WERI-Rb-1 (cell line): Measurements from ENCODE around the gene ASIC4.

Experiments used
- DNase-seq: peaks from one replicate; pipeline ENCODE4 v3.0.0-alpha.2; 2020
- H3K27ac ChIP-seq: fragments of 250-450 bp; sonication (Bioruptor Pico); 2 replicates; pipeline ENCODE4 v1.5.1; 2020; ENCODE audit warnings: mild to moderate bottlenecking, moderate library complexity
- H3K27me3 ChIP-seq: fragments of 250-450 bp; sonication (Bioruptor Pico); 2 replicates; pipeline ENCODE4 v1.5.1; 2021; ENCODE audit warnings: mild to moderate bottlenecking, low read depth, moderate library complexity; ENCODE audit not compliant: insufficient read depth, severe bottlenecking
- H3K36me3 ChIP-seq: fragments of 250-450 bp; sonication (Bioruptor Pico); 2 replicates; pipeline ENCODE4 v1.5.1; 2020; ENCODE audit warnings: mild to moderate bottlenecking, moderate library complexity
- H3K4me3 ChIP-seq: 2 replicates; pipeline ENCODE4 v1.5.1; 2011; ENCODE audit warnings: low read depth, mild to moderate bottlenecking, control low read depth, low read length
- H3K9me3 ChIP-seq: fragments of 250-450 bp; sonication (Bioruptor Pico); 2 replicates; pipeline ENCODE4 v1.5.1; 2021; ENCODE audit warnings: mild to moderate bottlenecking, moderate library complexity; ENCODE audit not compliant: severe bottlenecking
- TF ChIP-seq, protein P1 (sequence below): IDR thresholded peaks from 2 replicates; pipeline ENCODE4 v1.5.1; 2011; ENCODE audit warnings: low read depth, mild to moderate bottlenecking, control low read depth, inconsistent platforms, low read length

The ASIC4 gene

GRCh38 chr2:219483451-219484342, 30.6 kb upstream of the ASIC4 start:
- Histone ChIP-seq H3K27me3 (no peaks in the 10 kb centered on the region), H3K4me3 (no peak overlapping the region), H3K27ac (no peak overlapping the region), H3K36me3 (no peaks in the 10 kb centered on the region), H3K9me3 (no peaks in the 10 kb centered on the region)
- TF ChIP-seq, protein P1, sequence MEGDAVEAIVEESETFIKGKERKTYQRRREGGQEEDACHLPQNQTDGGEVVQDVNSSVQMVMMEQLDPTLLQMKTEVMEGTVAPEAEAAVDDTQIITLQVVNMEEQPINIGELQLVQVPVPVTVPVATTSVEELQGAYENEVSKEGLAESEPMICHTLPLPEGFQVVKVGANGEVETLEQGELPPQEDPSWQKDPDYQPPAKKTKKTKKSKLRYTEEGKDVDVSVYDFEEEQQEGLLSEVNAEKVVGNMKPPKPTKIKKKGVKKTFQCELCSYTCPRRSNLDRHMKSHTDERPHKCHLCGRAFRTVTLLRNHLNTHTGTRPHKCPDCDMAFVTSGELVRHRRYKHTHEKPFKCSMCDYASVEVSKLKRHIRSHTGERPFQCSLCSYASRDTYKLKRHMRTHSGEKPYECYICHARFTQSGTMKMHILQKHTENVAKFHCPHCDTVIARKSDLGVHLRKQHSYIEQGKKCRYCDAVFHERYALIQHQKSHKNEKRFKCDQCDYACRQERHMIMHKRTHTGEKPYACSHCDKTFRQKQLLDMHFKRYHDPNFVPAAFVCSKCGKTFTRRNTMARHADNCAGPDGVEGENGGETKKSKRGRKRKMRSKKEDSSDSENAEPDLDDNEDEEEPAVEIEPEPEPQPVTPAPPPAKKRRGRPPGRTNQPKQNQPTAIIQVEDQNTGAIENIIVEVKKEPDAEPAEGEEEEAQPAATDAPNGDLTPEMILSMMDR = no peak
- no peak for DNase-seq

GRCh38 chr2:219484343-219485200, 29.7 kb upstream of the ASIC4 start:
- no peak overlapping the region for H3K27ac ChIP-seq
- H3K36me3 ChIP-seq = no peaks in the 10 kb centered on the region
- no peaks in the 10 kb centered on the region for H3K9me3 ChIP-seq
- no peaks in the 10 kb centered on the region for H3K27me3 ChIP-seq
- no peak overlapping the region for H3K4me3 ChIP-seq
- DNase-seq = no peak
- TF ChIP-seq, protein P1 = no peak

DNA sequence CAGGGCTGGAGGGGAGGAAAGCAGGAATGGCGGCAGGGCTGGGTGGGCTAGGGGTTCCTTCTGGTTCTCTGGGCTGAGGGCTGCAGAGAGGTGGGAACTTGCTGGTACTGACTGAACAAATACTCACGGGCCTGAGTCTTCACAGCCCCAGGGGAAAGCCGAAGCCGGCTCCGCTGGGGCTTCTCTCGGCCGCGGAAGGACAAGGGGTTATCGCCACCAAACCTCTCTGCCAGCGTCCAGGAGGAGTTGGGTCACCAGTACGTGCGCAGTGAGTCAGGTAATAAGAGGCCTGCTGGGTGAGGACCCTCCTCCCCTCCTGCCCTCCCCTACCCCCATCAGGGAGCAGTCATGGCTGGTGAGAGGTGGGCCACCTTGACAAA, 29.1 kb upstream of the ASIC4 start:
- Histone ChIP-seq H3K27ac (no peak overlapping the region), H3K9me3 (no peaks in the 10 kb centered on the region), H3K36me3 (no peaks in the 10 kb centered on the region), H3K27me3 (no peaks in the 10 kb centered on the region), H3K4me3 (no peak overlapping the region)
- DNase-seq = no peak
- TF ChIP-seq, protein P1 = no peak

DNA sequence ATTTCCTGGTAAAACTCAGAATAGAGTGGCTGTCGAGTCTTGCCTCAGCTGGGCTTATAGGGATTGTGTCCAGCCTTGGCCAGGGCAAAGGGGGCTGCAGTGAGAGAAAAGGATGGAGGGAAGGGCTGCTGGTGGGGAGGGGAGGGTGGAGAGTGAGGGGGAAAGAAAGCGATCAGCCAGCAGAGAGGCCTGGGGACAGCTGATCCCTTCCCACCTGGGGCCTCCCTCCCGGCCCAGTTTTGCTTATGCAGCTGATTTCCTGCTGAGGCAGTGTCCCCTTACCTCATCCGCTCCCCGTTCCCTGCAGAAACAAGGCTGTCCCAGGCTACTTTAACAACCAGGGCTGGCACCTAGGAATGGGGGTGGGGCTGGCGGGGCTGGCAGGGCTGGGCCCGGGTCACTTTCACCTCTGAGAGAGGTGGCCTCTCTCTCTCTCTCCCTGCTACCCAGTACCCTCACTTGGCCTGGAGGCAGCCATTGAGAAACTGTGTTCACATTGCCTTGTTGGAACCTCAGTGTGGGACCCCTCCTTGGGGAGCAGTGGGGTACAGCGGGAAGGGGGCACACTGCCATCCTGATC, 27.8 kb upstream of the ASIC4 start:
- H3K9me3 ChIP-seq = no peaks in the 10 kb centered on the region
- H3K36me3 ChIP-seq = no peaks in the 10 kb centered on the region
- H3K27ac ChIP-seq = peak overlapping the region; percentile 34
- DNase-seq = peak; percentile 73
- H3K27me3 ChIP-seq = no peaks in the 10 kb centered on the region
- H3K4me3 ChIP-seq = no peak overlapping the region
- TF ChIP-seq, protein P1 = no peak

DNA sequence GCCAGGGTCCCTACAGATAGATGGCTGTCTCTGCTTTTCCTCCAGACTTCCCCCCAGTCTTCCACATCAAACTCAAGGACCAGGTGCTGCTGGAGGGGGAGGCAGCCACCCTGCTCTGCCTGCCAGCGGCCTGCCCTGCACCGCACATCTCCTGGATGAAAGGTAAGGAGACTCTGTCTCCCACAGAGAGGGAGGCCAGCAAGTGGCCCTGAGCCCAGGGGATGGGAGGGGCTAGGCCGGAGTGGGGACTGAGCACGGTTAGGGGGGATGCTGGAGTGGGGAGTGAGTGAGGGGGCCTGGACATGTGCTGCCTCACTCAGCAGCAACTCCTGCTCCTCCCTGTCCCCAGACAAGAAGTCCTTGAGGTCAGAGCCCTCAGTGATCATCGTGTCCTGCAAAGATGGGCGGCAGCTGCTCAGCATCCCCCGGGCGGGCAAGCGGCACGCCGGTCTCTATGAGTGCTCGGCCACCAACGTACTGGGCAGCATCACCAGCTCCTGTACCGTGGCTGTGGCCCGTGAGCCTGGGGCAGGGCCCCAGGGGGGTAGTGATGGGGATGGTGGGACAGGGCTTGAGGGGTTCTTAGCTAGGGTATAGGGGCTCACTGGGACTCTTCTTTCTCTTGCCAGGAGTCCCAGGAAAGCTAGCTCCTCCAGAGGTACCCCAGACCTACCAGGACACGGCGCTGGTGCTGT, 26.0 kb upstream of the ASIC4 start:
- Histone ChIP-seq H3K27me3 (no peaks in the 10 kb centered on the region), H3K36me3 (no peaks in the 10 kb centered on the region), H3K4me3 (no peak overlapping the region), H3K9me3 (no peaks in the 10 kb centered on the region), H3K27ac (no peak overlapping the region)
- no peak for DNase-seq
- TF ChIP-seq, protein P1 = no peak
